ENCODE measurements around the gene CPEB4.

The CPEB4 gene

DNA sequence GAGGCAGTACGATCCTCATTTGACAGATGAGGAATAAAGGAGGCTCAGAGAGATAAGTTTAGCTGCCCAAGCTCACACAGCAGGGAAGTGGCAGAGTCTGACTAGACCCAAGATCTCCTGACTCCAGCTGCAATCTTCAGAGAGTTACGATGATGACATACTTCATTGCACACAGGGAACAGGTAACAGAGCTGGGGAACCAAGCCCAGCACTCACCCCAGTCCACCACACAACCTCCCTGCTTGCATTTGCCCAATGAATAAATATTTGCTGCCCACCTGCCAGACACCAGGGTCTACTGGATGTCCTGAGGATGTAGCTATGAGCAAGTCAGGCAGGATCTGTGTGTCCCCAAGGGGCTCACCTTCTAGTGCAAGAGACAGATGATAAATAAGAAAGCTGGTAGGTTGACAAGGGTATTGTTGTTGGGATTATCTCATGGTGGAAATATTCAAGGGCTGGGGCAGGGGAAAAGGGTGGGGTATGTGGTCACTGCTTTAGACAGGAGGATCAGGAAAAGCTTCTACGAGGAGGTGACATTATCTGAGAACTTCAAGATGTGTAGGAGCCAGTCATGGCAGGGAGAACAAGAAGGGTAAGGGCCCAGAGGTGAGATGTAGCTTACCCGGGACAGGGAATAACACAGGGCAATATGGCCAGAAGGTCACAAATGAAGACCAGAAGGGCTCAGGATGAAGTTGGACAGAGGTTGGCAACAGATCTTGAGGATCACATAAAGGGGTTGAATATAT, 28.6 kb upstream of the CPEB4 start:
- no peak for DNase-seq

GRCh38 chr5:173862047-173862477, 26.1 kb upstream of the CPEB4 start:
- DNase-seq: no peak

DNA sequence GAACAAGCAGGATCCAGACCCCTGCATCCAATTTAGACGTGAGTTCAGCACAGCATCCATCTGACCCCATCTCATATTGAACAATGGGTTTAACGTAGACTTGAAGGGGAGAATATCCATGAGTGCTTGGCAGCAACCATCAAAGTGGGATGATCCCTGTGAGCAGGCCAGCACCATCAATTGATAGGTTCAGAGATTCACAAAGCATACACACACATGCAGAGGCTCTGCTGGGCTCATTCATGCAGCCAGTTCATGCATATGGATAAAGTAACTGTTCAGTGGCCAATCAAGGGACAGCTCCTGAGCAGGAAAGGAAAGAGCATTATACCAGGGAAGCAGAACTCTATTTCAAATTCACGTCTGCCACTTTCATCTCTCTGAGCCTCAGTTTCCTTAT, 24.8 kb upstream of the CPEB4 start:
- DNase-seq: no peak

GRCh38 chr5:173864126-173865050, 23.8 kb upstream of the CPEB4 start:
- DNase-seq: no peak

DNA sequence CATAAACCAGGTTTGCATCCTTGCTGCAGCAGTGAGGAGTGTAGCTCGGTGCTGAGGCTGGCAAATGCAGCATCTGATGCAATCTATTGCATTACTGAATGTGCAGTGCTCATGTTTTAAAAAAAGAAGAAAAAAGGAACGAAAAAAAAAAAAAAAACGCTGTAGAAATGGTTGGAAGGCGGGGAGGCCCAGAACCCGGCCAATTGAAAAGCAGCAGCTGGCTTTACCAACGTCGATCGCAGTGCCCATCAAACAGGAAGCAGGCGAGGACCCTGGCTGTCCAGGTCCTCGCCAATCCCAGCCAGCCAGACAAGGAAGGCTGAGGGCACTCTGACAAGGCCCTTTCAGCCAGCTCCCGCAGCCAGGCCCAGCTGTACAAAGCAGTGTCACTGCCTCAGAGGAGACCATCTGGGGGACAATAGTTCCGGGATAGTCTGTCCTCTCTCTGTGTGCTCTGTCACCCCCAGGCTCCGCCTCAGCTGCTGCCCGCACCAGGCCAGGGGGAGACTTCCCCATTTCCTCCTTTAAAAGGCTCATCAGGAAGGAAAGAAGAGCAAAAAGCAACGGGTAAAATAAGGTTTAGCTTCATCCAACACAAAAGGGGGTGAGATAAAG, 21.8 kb upstream of the CPEB4 start:
- DNase-seq: no peak

GRCh38 chr5:173866858-173867679, 21.1 kb upstream of the CPEB4 start:
- no peak for DNase-seq

- no peak for DNase-seq
Measured at GRCh38 chr5:173868096-173868880, 19.9 kb upstream of the CPEB4 start.

GRCh38 chr5:173869316-173869715, 18.8 kb upstream of the CPEB4 start:
- DNase-seq: no peak

- no peak for DNase-seq
Measured at GRCh38 chr5:173872957-173873305, 15.2 kb upstream of the CPEB4 start.

GRCh38 chr5:173873306-173873922, 14.7 kb upstream of the CPEB4 start:
- DNase-seq: no peak

DNA sequence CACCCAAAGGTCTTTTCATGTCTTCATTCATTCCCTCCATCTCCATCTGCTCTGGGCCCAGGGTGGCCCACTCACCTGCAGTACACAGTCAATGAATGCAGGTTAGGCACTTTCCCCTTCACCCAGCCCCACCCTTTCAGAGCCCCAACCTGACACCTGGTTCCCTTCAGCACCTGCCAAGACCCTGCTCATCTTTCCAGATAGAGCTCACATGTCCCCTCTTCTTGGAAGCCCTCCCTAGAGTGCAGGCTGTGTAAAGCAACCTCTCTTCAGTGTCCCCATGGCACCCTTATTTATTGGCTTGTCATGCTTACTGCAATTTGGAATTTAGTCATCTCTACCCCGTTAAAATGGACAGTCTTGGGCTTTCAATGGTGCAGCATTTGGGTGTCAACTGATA, 13.0 kb upstream of the CPEB4 start:
- DNase-seq: no peak

GRCh38 chr5:173878224-173878967, 9.8 kb upstream of the CPEB4 start:
- no peak for DNase-seq

DNA sequence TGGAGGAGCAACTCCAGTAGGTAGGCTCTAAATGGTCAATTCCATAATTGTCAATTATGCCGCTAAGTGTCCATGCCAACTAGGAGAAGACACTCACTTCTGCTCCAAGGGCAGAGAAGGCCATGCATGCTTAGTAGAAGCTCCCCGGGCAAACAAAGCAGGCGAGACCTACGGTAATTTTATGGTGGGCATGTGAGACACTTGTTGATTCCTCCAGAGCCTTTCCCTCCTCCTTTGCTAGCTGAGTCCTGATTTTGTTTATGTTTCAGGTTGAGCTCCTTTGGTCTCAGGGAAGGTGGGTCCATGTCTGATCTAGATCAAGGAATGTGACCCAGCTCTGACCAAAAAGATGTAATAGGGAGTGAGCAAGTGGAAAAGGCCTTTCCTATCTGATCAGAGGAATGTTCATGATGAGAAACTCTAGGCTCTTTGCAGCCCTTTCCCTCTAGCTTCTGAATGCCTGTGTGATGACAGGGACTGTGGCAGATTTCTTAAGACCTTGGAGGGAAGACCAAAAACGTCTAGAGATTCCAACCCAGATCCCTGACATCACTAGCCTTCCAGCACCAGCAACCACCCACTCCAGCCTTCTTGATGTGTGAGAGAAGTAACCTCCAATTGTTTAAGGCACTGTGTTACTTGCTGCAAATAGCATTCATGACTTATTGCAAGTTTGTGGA, 7.7 kb upstream of the CPEB4 start:
- no peak for DNase-seq

DNA sequence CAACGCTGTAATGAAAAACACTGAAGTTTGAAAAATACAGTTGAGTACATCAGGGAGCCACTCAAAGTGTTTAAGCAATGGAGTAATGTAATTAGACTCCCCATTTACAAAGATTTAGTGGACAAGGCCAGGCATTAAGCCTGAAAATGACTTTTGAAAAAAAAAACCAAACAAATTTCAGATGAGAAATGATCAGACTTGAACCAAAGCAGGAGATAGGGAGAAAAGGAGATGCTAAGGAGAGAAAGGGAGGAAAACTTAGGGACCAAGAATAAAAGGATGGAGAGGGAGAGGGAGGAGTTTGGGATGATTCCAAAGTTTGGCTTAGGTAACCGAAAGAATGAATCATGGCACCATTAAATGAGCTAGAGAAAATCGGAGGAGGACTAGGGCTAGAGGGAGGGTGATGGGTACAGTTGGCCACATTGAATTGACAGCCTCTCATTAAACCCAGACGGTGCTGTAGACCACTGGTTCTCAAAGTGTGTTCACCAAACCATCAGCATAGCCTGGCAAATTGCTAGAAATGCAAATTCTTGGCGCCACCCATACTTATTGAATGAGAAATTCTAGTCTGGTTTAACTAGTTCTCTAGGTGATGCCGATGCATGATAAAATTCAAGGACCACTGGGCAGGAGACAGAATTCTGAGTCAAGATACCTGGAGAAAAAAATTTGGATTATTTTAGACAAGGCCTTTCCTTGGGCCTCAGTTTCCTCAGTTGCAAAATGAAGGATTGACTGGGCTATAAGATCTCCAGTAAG, 6.2 kb upstream of the CPEB4 start:
- DNase-seq: no peak

DNA sequence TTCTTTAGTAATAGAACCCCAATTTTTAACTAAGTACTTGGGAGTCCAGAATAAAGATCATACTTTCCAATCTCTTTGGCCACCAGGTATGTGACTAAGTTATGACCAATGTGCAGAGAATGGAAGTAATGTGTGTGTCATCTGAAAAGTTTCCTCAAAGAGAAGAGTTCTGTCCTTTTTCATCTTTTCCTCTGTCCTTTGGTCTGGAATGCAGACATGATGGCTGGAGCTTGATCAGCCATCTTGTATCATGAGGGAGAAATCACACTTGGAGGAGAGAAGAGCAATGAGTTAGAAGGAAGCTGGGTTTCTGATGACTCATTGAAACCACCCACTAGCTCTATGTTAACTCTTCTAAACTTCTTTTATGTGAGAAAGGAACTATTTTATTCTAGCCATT, 5.5 kb upstream of the CPEB4 start:
- no peak for DNase-seq

GRCh38 chr5:173883347-173883924, 4.7 kb upstream of the CPEB4 start:
- no peak for DNase-seq

- peak; percentile 26 to 41 for DNase-seq
Measured at GRCh38 chr5:173884402-173885053, 3.6 kb upstream of the CPEB4 start.

DNA sequence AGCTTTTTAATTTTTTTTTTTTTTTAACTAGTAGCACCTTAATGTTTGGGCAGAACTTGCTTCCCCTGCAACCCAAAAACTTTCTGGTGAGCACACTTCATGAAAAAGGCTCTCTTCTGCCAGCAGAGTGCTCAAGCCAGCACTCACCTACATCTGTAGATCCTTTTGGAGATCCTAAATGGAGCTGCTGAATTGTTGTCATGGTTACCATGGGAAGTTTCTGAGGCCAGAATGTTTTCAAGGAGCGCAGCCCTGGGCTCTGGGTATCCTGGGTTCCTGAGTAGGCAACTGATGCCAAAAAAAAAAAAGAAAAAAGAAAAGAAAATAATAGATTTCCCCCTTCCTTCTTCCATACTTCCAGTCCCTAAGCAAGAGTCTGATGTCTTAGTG, 3.1 kb upstream of the CPEB4 start:
- DNase-seq: no peak
